NOMO-1 treated with dmso at 0.1 percent for 144 hours (cell line): ENCODE measurements around the gene FAM120B.
A peak's percentile ranks its signal among the peaks of the same experiment; 100 is the strongest.
"Not testable (repeated sequence)": the region's sequence is repeated elsewhere in the genome, so short reads cannot be mapped to it uniquely, and the experiment has no call there.

Experiments used
- DNase-seq: peaks from one replicate; lab custom pipeline; 2025; ENCODE audit not compliant: unreplicated experiment; lab: John Stamatoyannopoulos, UW

Gene FAM120B

GRCh38 chr6:170306324-170307079 lies at the start of gene FAM120B:
FAM120B (plus strand) TSS chr6:170306758; CDS start chr6:170317391, 10,633 bp downstream.
- peak; percentile 96 for DNase-seq

GRCh38 chr6:170257376-170257775 lies 49.2 kb upstream of the FAM120B start:
- no peak for DNase-seq

- DNase-seq = no peak
Measured at GRCh38 chr6:170258407-170258806, 48.2 kb upstream of the FAM120B start.

- no peak for DNase-seq
Measured at GRCh38 chr6:170259278-170259677, 47.3 kb upstream of the FAM120B start.

DNA sequence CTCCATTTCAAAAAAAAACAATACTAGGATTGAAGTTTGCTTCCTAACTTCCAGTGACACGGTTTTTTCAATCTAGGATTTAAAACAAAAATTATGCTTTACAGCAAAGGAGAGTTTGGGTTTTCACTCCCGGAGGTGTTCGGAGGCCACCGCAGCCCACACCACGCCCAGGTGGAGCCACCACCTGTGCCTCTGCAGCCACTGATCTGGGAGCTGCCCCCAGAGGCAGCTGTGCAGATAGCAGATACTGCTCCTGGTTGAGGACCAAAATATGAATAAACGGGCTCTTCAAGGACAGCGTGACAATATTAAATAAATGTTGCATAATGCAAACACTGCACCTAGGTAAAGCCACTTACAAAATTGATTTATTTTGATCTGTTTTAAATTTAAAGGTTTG lies 45.9 kb upstream of the FAM120B start:
- DNase-seq = no peak

DNA sequence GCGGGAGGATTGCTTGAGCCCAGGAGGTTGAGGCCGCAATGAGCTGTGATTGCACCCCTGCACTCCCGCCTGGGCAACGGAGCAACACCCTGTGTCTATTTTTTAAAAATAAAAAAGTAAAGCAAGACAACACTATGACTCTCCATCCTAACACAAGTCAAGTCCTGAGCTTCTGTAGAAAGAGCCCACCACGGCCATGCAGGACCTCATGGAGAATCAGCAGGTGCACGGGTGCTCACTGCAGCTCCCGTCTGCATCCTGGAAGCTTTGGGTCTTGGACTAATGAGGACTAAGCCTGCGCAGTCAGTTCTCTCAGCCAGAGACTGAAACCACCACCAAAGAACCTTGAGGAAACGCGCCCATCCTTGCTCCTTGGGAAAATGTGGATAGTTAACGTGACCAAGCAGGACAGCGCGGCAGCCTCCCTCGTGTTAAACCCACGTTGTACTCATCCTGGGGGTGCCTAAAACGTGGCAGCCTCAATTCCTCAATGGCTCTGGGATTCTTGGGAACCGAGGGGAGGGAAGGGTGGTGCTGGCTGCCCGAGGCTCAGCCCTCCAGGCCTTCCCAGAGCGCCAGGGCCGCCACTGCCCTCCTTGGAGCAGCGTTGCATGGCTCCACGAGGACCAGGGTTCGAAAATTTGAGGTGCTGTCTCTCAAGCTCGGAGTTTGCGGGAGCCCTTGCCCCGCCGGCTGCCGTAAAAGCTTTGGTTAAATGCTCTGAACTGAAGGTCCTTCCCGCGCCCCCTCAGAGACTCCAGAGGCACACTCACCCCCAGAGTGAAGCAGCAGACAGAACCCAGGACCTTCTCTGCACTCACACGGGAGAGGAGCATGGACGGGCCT lies 44.7 kb upstream of the FAM120B start:
- no peak for DNase-seq

DNA sequence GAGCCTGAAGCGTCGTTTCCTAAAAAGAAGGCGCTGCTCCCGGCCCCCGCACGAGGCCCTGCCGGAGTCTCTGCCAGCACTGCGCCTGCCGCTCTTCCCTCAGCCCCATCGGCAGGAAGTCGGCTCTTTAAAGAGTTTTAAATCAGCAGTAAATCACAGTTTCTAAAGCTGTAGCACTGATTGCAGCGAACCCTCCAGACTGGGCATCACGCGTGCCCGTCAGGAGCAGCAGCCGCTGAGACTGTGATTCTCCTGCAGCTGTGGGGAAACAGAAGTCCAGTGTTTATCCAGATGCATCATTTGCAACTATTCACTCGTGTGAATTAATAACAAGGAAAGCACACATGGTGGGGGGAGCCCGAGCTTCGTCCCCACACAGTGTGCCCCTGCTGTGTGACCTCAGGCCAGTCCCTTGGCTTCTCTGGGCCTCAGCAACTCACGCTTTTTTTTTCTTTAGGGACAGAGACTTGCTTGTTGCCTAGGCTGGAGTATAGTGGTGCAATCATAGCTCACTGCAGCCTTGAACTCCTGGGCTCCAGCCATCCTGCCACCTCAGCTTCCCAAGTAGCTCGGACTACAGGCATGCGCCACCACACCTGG lies 44.0 kb upstream of the FAM120B start:
- DNase-seq = no peak

DNA sequence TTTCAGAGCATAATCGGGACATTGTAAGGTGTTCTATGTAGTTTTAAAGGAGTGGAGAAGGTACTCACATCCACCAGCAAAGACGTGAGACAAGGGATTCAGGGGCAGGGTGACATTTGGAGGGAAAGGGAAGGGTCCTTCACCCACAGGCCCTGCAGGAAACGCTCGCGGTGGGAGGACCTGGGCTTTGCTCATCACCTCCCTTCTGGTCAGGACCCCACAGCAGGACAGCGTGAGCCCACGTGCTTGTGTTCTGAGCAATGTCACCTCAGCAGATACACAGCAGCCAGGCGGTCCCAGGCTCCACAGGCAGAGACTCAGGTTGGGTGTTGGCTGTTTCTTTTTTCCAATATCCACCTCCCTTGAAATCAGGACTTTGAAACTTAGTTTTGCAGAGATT lies 43.1 kb upstream of the FAM120B start:
- DNase-seq = no peak

GRCh38 chr6:170264086-170264485 lies 42.5 kb upstream of the FAM120B start:
- no peak for DNase-seq

DNA sequence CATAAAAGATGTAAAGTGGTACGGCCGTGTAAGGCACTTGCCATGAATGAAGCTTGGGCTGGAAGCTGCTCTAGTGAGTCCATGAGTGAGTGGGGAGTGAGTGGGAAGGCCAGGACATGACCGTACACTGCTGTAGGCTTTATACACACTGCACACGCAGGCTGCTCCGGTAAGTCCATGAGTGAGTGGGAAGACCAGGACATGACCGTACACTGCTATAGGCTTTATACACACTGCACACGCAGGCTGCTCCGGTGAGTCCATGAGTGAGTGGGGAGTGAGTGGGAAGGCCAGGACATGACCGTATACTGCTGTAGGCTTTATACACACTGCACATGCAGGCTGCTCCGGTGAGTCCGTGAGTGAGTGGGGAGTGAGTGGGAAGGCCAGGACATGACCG lies 41.9 kb upstream of the FAM120B start:
- DNase-seq = not testable (repeated sequence)

- no peak for DNase-seq
Measured at GRCh38 chr6:170265655-170266054, 40.9 kb upstream of the FAM120B start.

- peak; percentile 44 for DNase-seq
Measured at GRCh38 chr6:170266061-170266825, 40.3 kb upstream of the FAM120B start.

- no peak for DNase-seq
Measured at GRCh38 chr6:170267688-170268087, 38.9 kb upstream of the FAM120B start.

GRCh38 chr6:170268216-170269129 lies 38.1 kb upstream of the FAM120B start:
- DNase-seq = no peak

- DNase-seq = no peak
Measured at GRCh38 chr6:170269151-170269845, 37.3 kb upstream of the FAM120B start.

GRCh38 chr6:170269846-170270541 lies 36.6 kb upstream of the FAM120B start:
- no peak for DNase-seq

- no peak for DNase-seq
Measured at GRCh38 chr6:170270984-170271593, 35.5 kb upstream of the FAM120B start.

GRCh38 chr6:170271771-170272314 lies 34.7 kb upstream of the FAM120B start:
- peak; percentile 58 for DNase-seq
